Thoracic aorta (tissue), 2 donors: Measurements from ENCODE around the gene FNDC8. TPM values are rescaled to one million over a fixed set of nuclear protein-coding genes. Genes with fewer than 3 reads are reported as not detected.

Source experiments
- ATAC-seq: fragments of 150-250 bp; one replicate; pipeline ENCODE4 v1.8.0; 2017; ENCODE audit warnings: low read depth; ENCODE audit not compliant: insufficient number of reproducible peaks, low FRiP score
- DNase-seq: peaks from one replicate; pipeline ENCODE4 v3.0.0-alpha.2; 2020; ENCODE audit warnings: low spot score
- H3K27ac ChIP-seq, 2 donors: fragments of 200-600 bp; sonication (generic); 1 replicate in 1 of 2; 2 replicates in 1 of 2; pipeline ENCODE4 v1.5.1; 2016; ENCODE audit warnings: mild to moderate bottlenecking in 2 of 2, moderate library complexity in 2 of 2
- H3K27me3 ChIP-seq: fragments of 200-600 bp; sonication (generic); replicated peaks from 2 replicates; pipeline ENCODE4 v1.6.0; 2016; ENCODE audit warnings: mild to moderate bottlenecking; ENCODE audit not compliant: insufficient read depth
- H3K36me3 ChIP-seq: fragments of 200-600 bp; sonication (generic); one replicate; pipeline ENCODE4 v1.5.1; 2016
- H3K4me1 ChIP-seq, 2 donors: fragments of 200-600 bp; sonication (generic); 1 replicate in 1 of 2; 2 replicates in 1 of 2; pipeline versions ENCODE4 v1.5.1 to v1.6.0; 2016; ENCODE audit warnings: low read depth in 2 of 2, mild to moderate bottlenecking in 1 of 2; ENCODE audit not compliant: control insufficient read depth in 1 of 2
- H3K4me3 ChIP-seq: fragments of 200-600 bp; sonication (generic); 2 replicates; pipeline ENCODE4 v1.5.1; 2016; ENCODE audit warnings: mild to moderate bottlenecking
- H3K9me3 ChIP-seq: fragments of 200-600 bp; sonication (generic); 2 replicates; pipeline ENCODE4 v1.5.1; 2016
- CTCF ChIP-seq: fragments of 200-600 bp; sonication (generic); IDR thresholded peaks from one replicate; pipeline ENCODE4 v1.5.1; 2019; ENCODE audit warnings: antibody characterized with exemption
- total RNA-seq, 2 donors: library from RNA; depleted of rRNA; stranded (reverse); fragments of >200 nt; gene quantifications; one replicate each; pipeline versions ENCODE4 v1.1.0 to v1.2.3, GENCODE V29; 2016

Gene FNDC8
- total RNA-seq, 2 donors from 2014 or later: not detected

GRCh38 chr17:35127751-35128514, 6.5 kb downstream of the FNDC8 start:
- H3K27ac ChIP-seq: no peak overlapping the region
- DNase-seq: no peak
- no peak for ATAC-seq
- H3K36me3 ChIP-seq: peaks cover 10% of the 10 kb centered on the region
- H3K4me3 ChIP-seq: no peak overlapping the region
- no peaks in the 10 kb centered on the region for H3K9me3 ChIP-seq
- H3K27me3 ChIP-seq: no peaks in the 10 kb centered on the region
- no peak for TF ChIP-seq CTCF
- no peaks in the 10 kb centered on the region for H3K4me1 ChIP-seq

DNA sequence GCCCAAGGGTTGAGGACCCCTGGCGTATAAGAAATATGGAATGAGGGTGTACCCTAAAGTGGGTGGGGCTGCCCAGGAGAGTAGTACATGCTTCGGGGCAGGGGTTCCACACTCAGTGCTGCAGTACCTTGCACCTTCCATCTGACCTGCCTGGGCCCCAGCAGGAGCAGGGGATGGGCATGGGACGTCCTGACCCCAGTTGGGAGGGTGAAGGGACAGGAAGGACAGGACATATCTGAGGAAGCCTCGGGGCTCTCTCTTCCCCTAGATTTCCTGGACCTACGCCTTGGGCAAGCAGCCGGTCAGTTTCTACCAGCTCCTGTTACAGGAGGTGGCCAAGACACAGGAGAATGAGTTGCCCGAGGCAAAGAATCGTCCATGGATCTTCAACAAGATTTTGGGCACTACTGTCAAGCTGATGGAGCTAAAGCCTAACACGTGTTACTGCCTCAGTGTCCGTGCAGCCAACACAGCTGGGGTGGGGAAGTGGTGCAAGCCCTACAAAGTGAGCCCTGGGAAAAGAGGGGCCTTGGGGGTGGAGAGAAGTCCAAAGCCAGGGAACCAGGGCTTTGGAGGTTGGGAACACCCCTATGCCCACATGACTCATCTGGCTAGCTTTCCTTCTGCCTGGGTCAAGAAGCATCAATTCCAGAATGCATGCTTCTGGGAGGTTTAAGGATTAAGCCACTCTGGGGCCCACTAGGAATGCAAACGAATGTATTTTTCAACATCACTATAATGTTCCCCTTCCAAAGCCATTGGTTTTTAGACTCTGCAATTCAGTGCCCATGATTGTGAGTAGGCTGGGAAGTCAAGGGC, 7.9 kb downstream of the FNDC8 start:
- peaks cover 22% of the 10 kb centered on the region for H3K36me3 ChIP-seq
- H3K4me1 ChIP-seq: no peaks in the 10 kb centered on the region
- H3K4me3 ChIP-seq: no peak overlapping the region
- H3K27ac ChIP-seq: no peak overlapping the region
- no peaks in the 10 kb centered on the region for H3K27me3 ChIP-seq
- DNase-seq (no peak), ATAC-seq (no peak)
- no peak for TF ChIP-seq CTCF
- no peaks in the 10 kb centered on the region for H3K9me3 ChIP-seq

DNA sequence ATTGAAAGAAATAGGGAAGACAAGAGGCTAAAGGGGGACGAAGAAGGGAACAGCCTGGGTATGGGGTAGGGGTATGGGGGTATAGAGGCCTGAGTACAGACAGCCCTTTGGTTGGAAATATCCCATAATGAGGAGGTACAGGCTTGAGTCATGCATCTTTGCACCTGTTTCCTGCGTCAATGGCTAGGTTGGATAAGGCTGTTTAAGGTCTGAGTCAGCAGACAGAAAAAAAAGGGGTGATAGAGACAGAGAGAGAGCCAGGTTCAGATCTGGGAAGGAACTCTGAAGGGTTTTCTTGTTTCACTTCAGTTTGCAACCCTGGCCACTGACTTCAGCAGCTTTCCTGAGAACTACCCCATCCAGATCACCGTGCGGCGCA, 8.5 kb downstream of the FNDC8 start:
- Histone ChIP-seq H3K4me1 (no peaks in the 10 kb centered on the region), H3K9me3 (no peaks in the 10 kb centered on the region), H3K27ac (no peak overlapping the region), H3K27me3 (no peaks in the 10 kb centered on the region), H3K4me3 (no peak overlapping the region), H3K36me3 (peaks cover 28% of the 10 kb centered on the region)
- TF ChIP-seq CTCF: no peak
- DNase-seq: no peak
- ATAC-seq: no peak

GRCh38 chr17:35130392-35130791, 9.0 kb downstream of the FNDC8 start:
- H3K9me3 ChIP-seq: no peaks in the 10 kb centered on the region
- DNase-seq: no peak
- no peak overlapping the region for H3K27ac ChIP-seq
- no peak for TF ChIP-seq CTCF
- H3K27me3 ChIP-seq: no peaks in the 10 kb centered on the region
- no peak for ATAC-seq
- H3K36me3 ChIP-seq: peaks cover 31% of the 10 kb centered on the region
- H3K4me1 ChIP-seq: no peaks in the 10 kb centered on the region
- H3K4me3 ChIP-seq: no peak overlapping the region

DNA sequence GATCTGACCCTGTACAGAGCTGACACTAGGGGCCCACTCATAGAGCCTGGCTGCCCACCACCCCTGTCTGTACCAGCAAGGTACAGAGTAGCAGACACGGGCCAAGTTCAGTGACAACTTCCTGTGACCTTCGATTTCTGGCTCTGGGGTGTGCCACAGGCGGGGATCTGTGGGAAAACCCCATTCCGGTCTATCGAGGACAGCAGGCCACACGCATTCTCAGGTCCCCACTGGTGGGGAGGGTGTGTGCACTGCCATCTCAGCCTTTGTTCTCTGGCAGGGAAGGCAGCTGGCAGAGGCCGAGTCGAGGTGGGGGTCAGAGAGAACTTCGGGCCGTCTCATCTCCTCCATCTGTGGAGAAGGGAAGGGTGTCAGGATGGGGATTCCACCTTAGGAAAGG, 10.7 kb downstream of the FNDC8 start:
- no peak overlapping the region for H3K4me3 ChIP-seq
- DNase-seq: no peak
- no peak overlapping the region for H3K27ac ChIP-seq
- H3K4me1 ChIP-seq: no peaks in the 10 kb centered on the region
- H3K27me3 ChIP-seq: no peaks in the 10 kb centered on the region
- ATAC-seq: no peak
- no peak for TF ChIP-seq CTCF
- H3K36me3 ChIP-seq: peaks cover 46% of the 10 kb centered on the region
- H3K9me3 ChIP-seq: no peaks in the 10 kb centered on the region
